Cardiac muscle cell (in vitro differentiated cells and primary cell): ENCODE measurements around the gene TSPO. TPM values are rescaled to one million over a fixed set of nuclear protein-coding genes. Genes with fewer than 3 reads are reported as not detected.

ENCODE experiments used
- DNase-seq, 2 donors: peaks; one replicate each; pipeline versions ENCODE4 v3.0.0 to v3.0.0-alpha.2; 2010 to 2017; ENCODE audit warnings: low read depth in 1 of 2, low spot score in 1 of 2
- H3K27ac ChIP-seq: fragments of 200-600 bp; sonication (generic); 2 replicates; pipeline ENCODE4 v1.5.1; 2016
- H3K27me3 ChIP-seq: fragments of 200-600 bp; sonication (generic); 2 replicates; pipeline ENCODE4 v1.6.0; 2016; ENCODE audit warnings: control low read depth
- H3K36me3 ChIP-seq: fragments of 200-600 bp; sonication (generic); 2 replicates; pipeline ENCODE4 v1.5.1; 2016; ENCODE audit warnings: control low read depth
- H3K4me1 ChIP-seq: fragments of 200-600 bp; sonication (generic); 2 replicates; pipeline ENCODE4 v1.8.1; 2017; ENCODE audit warnings: low read depth, mild to moderate bottlenecking, mixed run types
- H3K4me3 ChIP-seq: fragments of 200-600 bp; sonication (generic); 2 replicates; pipeline ENCODE4 v1.5.1; 2016; ENCODE audit warnings: mild to moderate bottlenecking
- H3K9me3 ChIP-seq: fragments of 200-600 bp; sonication (generic); 2 replicates; pipeline ENCODE4 v1.5.1; 2017; ENCODE audit warnings: low read depth, mild to moderate bottlenecking, control low read depth
- polyA plus RNA-seq: library from polyadenylated mRNA; unstranded; fragments of >200 nt; fragmentation: Nextera tagmentation; extraction: Ambion mirVana; gene quantifications from 2 replicates; pipeline ENCODE4 v1.2.1, GENCODE V29; 2016
- total RNA-seq: library from RNA; depleted of rRNA; stranded (reverse); fragments of >200 nt; gene quantifications from 2 replicates; pipeline ENCODE4 v1.2.3, GENCODE V29; 2016
- TF ChIP-seq, protein P1 (sequence below): IDR thresholded peaks from 2 replicates; pipeline ENCODE4 v1.5.1; 2012; ENCODE audit warnings: low read depth, mild to moderate bottlenecking, low read length

The TSPO gene
- total and polyA plus RNA-seq, 2 experiments from 2014 or later, result 20.3 to 59.0 TPM

DNA sequence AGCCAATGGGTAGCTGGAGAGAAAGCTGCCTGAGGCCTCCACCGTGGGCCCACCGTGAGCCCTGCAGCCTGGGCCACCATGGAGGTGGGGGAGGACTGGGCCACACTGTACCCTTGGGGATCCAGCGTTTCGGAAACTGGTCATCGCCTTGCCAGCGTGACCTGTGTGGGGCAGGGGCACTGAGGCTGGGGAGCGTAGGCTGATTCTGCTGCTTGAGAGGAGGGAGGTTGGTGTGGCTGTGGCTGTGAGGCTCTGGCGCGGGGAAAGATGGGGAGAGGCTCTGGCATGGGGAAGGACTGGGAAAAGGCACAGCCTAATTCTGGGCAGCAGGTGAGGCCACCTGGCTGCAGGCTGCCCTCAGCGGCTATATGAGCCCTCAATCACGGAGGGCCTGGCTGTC, 48.2 kb downstream of the TSPO start:
- Histone ChIP-seq H3K4me1 (peaks cover 6% of the 10 kb centered on the region), H3K27ac (no peak overlapping the region), H3K27me3 (no peaks in the 10 kb centered on the region), H3K36me3 (no peaks in the 10 kb centered on the region), H3K9me3 (no peaks in the 10 kb centered on the region), H3K4me3 (no peak overlapping the region)
- TF ChIP-seq, protein P1, sequence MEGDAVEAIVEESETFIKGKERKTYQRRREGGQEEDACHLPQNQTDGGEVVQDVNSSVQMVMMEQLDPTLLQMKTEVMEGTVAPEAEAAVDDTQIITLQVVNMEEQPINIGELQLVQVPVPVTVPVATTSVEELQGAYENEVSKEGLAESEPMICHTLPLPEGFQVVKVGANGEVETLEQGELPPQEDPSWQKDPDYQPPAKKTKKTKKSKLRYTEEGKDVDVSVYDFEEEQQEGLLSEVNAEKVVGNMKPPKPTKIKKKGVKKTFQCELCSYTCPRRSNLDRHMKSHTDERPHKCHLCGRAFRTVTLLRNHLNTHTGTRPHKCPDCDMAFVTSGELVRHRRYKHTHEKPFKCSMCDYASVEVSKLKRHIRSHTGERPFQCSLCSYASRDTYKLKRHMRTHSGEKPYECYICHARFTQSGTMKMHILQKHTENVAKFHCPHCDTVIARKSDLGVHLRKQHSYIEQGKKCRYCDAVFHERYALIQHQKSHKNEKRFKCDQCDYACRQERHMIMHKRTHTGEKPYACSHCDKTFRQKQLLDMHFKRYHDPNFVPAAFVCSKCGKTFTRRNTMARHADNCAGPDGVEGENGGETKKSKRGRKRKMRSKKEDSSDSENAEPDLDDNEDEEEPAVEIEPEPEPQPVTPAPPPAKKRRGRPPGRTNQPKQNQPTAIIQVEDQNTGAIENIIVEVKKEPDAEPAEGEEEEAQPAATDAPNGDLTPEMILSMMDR, result no peak
- DNase-seq, result no peak

DNA sequence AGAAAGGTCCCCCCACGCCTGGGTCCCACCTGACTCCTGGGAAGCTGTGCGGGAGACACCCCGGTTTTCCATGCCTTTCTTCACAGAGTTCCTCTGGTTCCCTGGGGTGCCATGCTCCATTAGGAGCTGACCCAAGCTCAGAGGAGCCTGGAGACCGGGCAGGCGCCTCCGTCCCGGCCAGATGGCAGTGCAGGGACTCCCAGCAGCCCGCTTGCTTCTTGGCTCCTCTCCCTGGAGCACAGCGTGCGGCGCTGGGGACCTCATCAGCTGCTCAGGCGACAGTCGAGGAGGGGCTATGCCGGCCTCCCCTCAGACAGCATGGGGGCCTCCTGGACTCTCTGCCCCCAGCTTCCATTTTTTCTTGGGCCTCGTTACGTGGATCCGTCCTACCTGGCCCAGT, 48.7 kb downstream of the TSPO start:
- Histone ChIP-seq H3K4me1 (peaks cover 6% of the 10 kb centered on the region), H3K27ac (no peak overlapping the region), H3K36me3 (no peaks in the 10 kb centered on the region), H3K4me3 (no peak overlapping the region), H3K27me3 (no peaks in the 10 kb centered on the region), H3K9me3 (no peaks in the 10 kb centered on the region)
- TF ChIP-seq, protein P1, result no peak
- DNase-seq, result no peak

DNA sequence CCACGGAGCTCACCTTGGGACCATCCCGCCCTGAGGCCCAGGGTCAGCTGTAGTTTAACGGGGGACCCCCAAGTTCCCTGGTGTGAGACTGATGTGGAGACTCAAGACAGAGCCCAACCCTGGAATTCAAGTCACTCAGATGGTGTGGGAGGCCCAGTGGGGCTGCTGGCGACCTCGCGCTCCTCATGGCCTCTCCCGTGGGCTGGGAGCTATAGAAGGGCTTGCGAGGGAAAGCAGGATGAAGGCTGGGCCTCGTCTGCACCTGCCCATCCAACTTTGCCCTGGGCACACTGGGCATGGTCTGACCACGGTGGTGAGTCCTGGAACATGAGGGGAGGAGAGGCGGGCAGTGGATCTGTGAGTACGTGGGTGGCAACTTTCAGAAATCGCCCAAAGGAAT, 49.2 kb downstream of the TSPO start:
- H3K9me3 ChIP-seq, result no peaks in the 10 kb centered on the region
- peaks cover 6% of the 10 kb centered on the region for H3K4me1 ChIP-seq
- no peaks in the 10 kb centered on the region for H3K36me3 ChIP-seq
- TF ChIP-seq, protein P1, result no peak
- H3K4me3 ChIP-seq, result no peak overlapping the region
- H3K27ac ChIP-seq, result no peak overlapping the region
- no peaks in the 10 kb centered on the region for H3K27me3 ChIP-seq
- DNase-seq, result no peak

- Histone ChIP-seq H3K27ac (no peak overlapping the region), H3K27me3 (no peaks in the 10 kb centered on the region), H3K4me3 (no peak overlapping the region), H3K36me3 (no peaks in the 10 kb centered on the region), H3K4me1 (peaks cover 6% of the 10 kb centered on the region), H3K9me3 (no peaks in the 10 kb centered on the region)
- TF ChIP-seq, protein P1, result no peak
- DNase-seq, result no peak
Measured at GRCh38 chr22:43201486-43202219, 50.3 kb downstream of the TSPO start.

GRCh38 chr22:43202326-43202725, 51.0 kb downstream of the TSPO start:
- Histone ChIP-seq H3K27ac (no peak overlapping the region), H3K27me3 (no peaks in the 10 kb centered on the region), H3K36me3 (no peaks in the 10 kb centered on the region), H3K9me3 (no peaks in the 10 kb centered on the region), H3K4me1 (peaks cover 6% of the 10 kb centered on the region), H3K4me3 (no peak overlapping the region)
- TF ChIP-seq, protein P1, result no peak
- DNase-seq, result no peak
